Measurements from ENCODE around the gene MOSMO.
"Not testable (repeated sequence)": the region's sequence is repeated elsewhere in the genome, so short reads cannot be mapped to it uniquely, and the experiment has no call there.

The MOSMO gene

DNA sequence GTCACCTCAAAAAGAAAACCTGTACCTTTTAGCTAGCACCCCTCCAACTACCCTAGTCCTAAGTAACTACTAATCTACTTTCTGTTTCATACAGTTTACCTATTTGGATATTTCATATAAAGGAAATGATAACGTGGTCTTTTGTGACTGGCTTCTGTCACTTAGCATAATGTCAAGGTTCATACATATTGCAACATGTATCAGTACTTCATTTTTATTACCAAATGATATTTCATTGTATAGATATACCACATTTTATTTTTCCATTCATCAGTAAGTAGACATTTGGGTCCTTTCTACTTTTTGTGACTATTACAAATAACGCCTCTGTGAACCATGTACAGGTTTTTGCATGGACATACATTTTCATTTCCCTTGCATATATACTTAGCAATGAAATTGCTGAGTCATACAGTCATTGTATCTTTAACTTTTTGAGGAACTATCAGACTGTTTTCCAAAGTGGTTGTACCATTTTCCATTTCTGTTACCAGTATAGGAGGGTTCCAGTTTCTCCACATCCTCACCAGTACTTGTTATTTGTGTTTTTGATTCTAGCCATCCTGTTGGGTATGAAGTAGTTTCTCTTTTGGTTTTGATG is 23.7 kb downstream of the MOSMO start:
- H3K27ac Mint-ChIP-seq = peak overlapping the region in 1 of 2 donors; percentile 25
- DNase-seq = no peak
- no peak for ATAC-seq (replicated peaks)
- no peaks in the 10 kb centered on the region for H3K9me3 Mint-ChIP-seq
- H3K27me3 Mint-ChIP-seq = no peaks in the 10 kb centered on the region
- peaks cover 10 to 24% of the 10 kb centered on the region in 2 donors for H3K4me1 Mint-ChIP-seq (ENCODE audit: low read depth in 2 of 2)
- H3K36me3 Mint-ChIP-seq (ENCODE audit: insufficient read depth) = no peaks in the 10 kb centered on the region
- H3K4me3 Mint-ChIP-seq = no peak overlapping the region

DNA sequence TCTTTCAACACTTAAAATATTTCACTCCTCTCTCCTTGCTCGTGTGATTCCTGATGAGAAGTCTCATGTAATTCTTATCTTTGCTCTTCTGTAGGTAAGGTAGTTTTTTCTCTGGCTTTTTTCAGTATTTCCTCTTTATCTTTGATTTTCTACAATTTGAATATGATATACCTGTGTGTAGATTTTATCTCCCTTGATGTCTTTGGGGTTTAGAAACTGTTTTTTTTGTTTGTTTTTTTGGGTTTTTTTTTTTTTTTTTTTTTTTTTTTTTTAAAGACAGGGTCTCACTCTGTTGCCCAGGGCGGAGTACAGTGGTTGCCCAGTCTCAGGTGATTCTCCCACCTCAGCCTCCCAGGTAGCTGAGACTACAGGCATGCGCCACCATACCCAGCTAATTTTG is 26.6 kb downstream of the MOSMO start:
- Mint-ChIP-seq H3K9me3 (no peaks in the 10 kb centered on the region), H3K36me3 (ENCODE audit: insufficient read depth) (no peaks in the 10 kb centered on the region), H3K4me1 (ENCODE audit: low read depth in 2 of 2) (peaks cover 10 to 25% of the 10 kb centered on the region in 2 donors), H3K4me3 (no peak overlapping the region), H3K27ac (no peak overlapping the region), H3K27me3 (no peaks in the 10 kb centered on the region)
- ATAC-seq (replicated peaks) (no peak), DNase-seq (no peak)

GRCh38 chr16:22035153-22035552 is 27.2 kb downstream of the MOSMO start:
- Mint-ChIP-seq H3K9me3 (no peaks in the 10 kb centered on the region), H3K36me3 (ENCODE audit: insufficient read depth) (no peaks in the 10 kb centered on the region), H3K27ac (no peak overlapping the region), H3K4me1 (ENCODE audit: low read depth in 2 of 2) (peaks cover 8 to 20% of the 10 kb centered on the region in 2 donors), H3K4me3 (no peak overlapping the region), H3K27me3 (no peaks in the 10 kb centered on the region)
- DNase-seq (no peak), ATAC-seq (replicated peaks) (no peak)

GRCh38 chr16:22043882-22044281 is 36.0 kb downstream of the MOSMO start:
- ATAC-seq (replicated peaks); H3K4me3 Mint-ChIP-seq; H3K27me3 Mint-ChIP-seq; DNase-seq; H3K36me3 Mint-ChIP-seq (ENCODE audit: insufficient read depth); H3K4me1 Mint-ChIP-seq (ENCODE audit: low read depth in 2 of 2); H3K9me3 Mint-ChIP-seq; H3K27ac Mint-ChIP-seq: not testable (repeated sequence)

- H3K27ac Mint-ChIP-seq; H3K9me3 Mint-ChIP-seq; H3K36me3 Mint-ChIP-seq (ENCODE audit: insufficient read depth); H3K27me3 Mint-ChIP-seq; H3K4me1 Mint-ChIP-seq (ENCODE audit: low read depth in 2 of 2); H3K4me3 Mint-ChIP-seq; ATAC-seq (replicated peaks); DNase-seq: not testable (repeated sequence)
Observed at GRCh38 chr16:22045888-22046287, 38.0 kb downstream of the MOSMO start.

- H3K27me3 Mint-ChIP-seq = no peaks in the 10 kb centered on the region
- no peak overlapping the region for H3K27ac Mint-ChIP-seq
- DNase-seq (no peak), ATAC-seq (replicated peaks) (no peak)
- peaks cover 10 to 23% of the 10 kb centered on the region in 2 donors for H3K4me1 Mint-ChIP-seq (ENCODE audit: low read depth in 2 of 2)
- H3K36me3 Mint-ChIP-seq (ENCODE audit: insufficient read depth) = peaks cover 4% of the 10 kb centered on the region
- no peaks in the 10 kb centered on the region for H3K9me3 Mint-ChIP-seq
- H3K4me3 Mint-ChIP-seq = no peak overlapping the region
Observed at GRCh38 chr16:22050963-22051362, 43.1 kb downstream of the MOSMO start.

- DNase-seq = no peak
- Mint-ChIP-seq H3K27ac (no peak overlapping the region), H3K27me3 (no peaks in the 10 kb centered on the region), H3K4me3 (no peak overlapping the region), H3K36me3 (ENCODE audit: insufficient read depth) (peaks cover 4% of the 10 kb centered on the region), H3K9me3 (no peaks in the 10 kb centered on the region), H3K4me1 (ENCODE audit: low read depth in 2 of 2) (peaks cover 10 to 30% of the 10 kb centered on the region in 2 donors)
- ATAC-seq (replicated peaks) = no peak
Observed at GRCh38 chr16:22052980-22053379, 45.1 kb downstream of the MOSMO start.

GRCh38 chr16:22053921-22054341 is 46.0 kb downstream of the MOSMO start:
- ATAC-seq (replicated peaks) (no peak), DNase-seq (no peak)
- H3K27ac Mint-ChIP-seq = no peak overlapping the region
- H3K4me3 Mint-ChIP-seq = no peak overlapping the region
- H3K4me1 Mint-ChIP-seq (ENCODE audit: low read depth in 2 of 2) = peaks cover 14 to 36% of the 10 kb centered on the region in 2 donors
- peaks cover 4% of the 10 kb centered on the region for H3K36me3 Mint-ChIP-seq (ENCODE audit: insufficient read depth)
- H3K27me3 Mint-ChIP-seq = no peaks in the 10 kb centered on the region
- H3K9me3 Mint-ChIP-seq = no peaks in the 10 kb centered on the region

DNA sequence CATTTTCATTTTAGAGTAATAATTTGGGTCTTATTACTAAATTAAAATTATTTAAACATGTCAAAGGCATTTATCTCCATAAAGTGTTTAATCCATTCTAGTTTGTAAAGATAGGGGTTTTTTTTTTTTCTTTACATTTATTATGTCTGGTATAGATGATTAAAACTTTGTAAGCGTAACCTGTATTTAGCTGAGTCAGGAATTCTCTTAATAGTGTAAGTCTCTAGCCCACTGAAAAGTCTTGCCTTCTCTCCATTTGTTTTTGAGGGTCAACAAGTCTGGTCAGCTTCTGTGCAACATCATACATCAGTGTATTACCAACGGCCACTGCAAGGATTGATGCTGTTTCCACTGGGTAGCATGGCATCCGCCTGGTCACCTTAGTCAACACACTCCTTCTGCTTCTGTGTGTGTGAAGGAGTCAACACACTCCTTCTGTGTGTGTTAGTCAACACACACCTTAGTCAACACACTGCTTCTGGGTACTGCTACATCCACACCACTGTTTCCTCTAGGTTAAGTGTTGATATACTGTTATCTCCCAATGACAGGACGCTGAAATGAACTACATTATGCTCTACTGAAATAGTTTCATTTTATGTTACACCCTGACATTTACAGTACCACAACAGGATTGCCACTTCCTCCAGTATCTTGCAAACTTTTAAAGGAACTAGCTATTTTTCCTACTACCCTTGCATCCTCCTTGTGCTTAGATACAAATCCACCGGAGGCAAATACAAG is 47.1 kb downstream of the MOSMO start:
- Mint-ChIP-seq H3K4me3 (no peak overlapping the region), H3K4me1 (ENCODE audit: low read depth in 2 of 2) (peaks cover 17 to 33% of the 10 kb centered on the region in 2 donors), H3K27ac (peak overlapping the region in 1 of 2 donors; percentile 38), H3K27me3 (no peaks in the 10 kb centered on the region), H3K36me3 (ENCODE audit: insufficient read depth) (peaks cover 4% of the 10 kb centered on the region), H3K9me3 (no peaks in the 10 kb centered on the region)
- DNase-seq (no peak), ATAC-seq (replicated peaks) (no peak)

DNA sequence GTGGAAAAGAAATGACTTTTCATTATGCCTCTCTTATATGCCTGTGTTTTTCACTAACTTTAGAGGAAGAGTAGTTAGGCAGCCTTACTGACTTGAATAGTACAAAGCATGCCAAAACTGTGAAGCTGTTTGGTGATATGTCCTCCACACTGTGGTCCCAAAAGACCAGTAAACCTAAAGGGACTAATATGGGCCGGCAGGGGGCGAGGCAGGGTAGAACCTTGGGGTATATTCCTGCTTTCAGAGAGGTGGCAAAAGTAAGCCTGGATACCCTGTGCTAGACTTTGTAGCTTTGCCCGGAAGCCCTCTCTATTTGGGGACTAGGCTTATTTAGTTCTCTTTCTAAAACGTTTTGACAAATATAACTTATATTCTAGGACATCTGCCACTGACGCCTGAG is 48.0 kb downstream of the MOSMO start:
- Mint-ChIP-seq H3K36me3 (ENCODE audit: insufficient read depth) (peaks cover 4% of the 10 kb centered on the region), H3K9me3 (no peaks in the 10 kb centered on the region), H3K4me1 (ENCODE audit: low read depth in 2 of 2) (peaks cover 17 to 33% of the 10 kb centered on the region in 2 donors), H3K27me3 (no peaks in the 10 kb centered on the region), H3K27ac (no peak overlapping the region), H3K4me3 (no peak overlapping the region)
- no peak for DNase-seq
- ATAC-seq (replicated peaks) = no peak

DNA sequence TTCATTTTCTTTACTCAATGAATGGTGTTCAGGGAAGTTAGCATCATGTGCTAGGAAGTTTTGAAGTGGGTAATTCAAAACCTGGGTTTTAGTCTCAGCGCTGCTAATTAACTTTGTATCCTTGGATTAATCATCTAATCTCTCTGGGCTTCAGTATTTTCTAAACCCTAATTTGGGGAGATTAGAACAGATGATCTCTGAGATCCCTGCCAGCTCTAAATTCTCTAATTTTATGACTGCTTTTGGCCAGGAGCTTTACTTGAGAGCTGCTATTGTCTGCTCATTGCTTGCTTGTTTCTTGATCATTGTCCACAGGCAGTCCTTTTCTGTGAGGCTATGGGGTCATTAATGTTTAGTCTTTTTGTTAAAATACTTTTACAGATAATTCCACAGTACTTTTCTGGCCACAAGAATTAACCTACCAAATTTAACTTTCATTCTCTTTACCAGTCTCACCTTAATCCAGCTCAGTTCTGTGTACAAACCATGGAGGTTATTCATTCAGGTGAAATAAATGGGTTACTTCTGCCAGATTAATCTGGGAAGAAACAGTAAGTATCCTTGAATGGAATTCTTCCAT is 56.1 kb downstream of the MOSMO start:
- H3K4me3 Mint-ChIP-seq = no peak overlapping the region
- H3K9me3 Mint-ChIP-seq = no peaks in the 10 kb centered on the region
- H3K36me3 Mint-ChIP-seq (ENCODE audit: insufficient read depth) = no peaks in the 10 kb centered on the region
- DNase-seq (no peak), ATAC-seq (replicated peaks) (no peak)
- no peak overlapping the region for H3K27ac Mint-ChIP-seq
- peaks cover 5% of the 10 kb centered on the region in 2 donors for H3K4me1 Mint-ChIP-seq (ENCODE audit: low read depth in 2 of 2)
- H3K27me3 Mint-ChIP-seq = no peaks in the 10 kb centered on the region

DNA sequence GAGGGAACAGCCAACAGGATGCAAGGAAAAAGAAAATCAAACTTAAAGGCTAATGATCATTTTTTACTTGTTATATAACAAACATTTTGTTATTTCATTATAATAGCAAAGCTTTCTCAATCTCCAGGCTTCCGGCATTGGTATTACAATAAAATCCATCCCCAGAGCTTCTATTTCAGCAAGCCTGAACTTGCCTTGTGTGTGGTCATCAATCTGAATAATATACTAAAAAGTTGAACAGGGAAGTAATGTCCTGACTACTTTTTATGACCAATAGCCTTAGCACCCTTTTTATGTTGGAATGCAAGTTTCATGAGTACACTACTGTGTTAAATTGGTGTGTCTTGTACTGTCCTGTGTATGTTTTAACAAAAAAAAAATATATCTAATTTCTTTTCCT is 57.3 kb downstream of the MOSMO start:
- no peak for DNase-seq
- peaks cover 1 to 5% of the 10 kb centered on the region in 2 donors for H3K4me1 Mint-ChIP-seq (ENCODE audit: low read depth in 2 of 2)
- no peaks in the 10 kb centered on the region for H3K27me3 Mint-ChIP-seq
- no peaks in the 10 kb centered on the region for H3K9me3 Mint-ChIP-seq
- no peak for ATAC-seq (replicated peaks)
- H3K36me3 Mint-ChIP-seq (ENCODE audit: insufficient read depth) = no peaks in the 10 kb centered on the region
- H3K27ac Mint-ChIP-seq = no peak overlapping the region
- no peak overlapping the region for H3K4me3 Mint-ChIP-seq

DNA sequence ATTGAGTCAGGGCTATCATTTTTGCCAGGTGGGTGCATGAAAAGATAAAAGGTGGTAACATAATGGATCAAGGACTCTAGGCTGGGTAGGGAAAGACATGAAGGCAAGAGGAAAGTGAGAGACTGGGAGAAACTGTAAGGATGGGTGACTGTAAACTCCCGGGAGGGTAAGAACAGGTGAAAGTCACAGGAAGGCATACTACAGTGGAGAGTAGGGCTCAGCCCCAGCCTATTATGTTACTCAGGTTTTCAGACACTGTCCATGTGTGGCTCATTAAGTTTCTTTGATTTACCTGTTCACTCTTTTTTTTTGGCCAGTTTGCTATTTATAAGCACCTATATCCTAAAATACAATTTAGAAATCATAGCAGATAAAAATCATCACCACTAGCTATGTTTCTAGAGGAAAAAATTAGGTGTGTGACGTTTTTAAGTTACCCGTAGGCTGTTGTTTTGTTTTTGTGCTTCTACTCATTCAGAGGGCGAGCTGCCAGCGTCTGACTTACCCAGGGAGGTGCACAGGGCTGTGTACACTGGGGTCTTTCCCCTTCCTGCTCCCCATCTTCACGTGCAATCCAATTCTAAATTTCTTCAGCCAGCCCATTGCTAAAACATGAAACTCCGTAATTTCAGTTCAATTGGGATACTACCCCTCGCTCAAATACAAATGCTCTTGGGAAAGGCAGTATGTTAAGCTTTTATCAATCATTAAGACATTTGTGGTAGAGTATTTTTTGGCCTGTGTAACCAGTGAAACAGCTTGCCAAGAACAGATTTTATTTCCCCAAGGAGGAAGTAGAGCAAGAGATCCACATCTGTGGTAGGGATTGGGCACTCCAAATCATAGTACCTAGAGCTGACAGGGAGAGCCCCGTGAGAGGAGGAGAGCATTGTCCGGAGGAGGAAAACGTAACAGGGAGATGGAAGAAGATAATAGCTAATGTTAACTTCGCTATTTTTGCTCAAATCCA is 62.7 kb downstream of the MOSMO start:
- ATAC-seq (replicated peaks) = no peak
- DNase-seq = no peak
- no peaks in the 10 kb centered on the region for H3K36me3 Mint-ChIP-seq (ENCODE audit: insufficient read depth)
- H3K27ac Mint-ChIP-seq = no peak overlapping the region
- no peaks in the 10 kb centered on the region for H3K9me3 Mint-ChIP-seq
- H3K4me3 Mint-ChIP-seq = no peak overlapping the region
- H3K4me1 Mint-ChIP-seq (ENCODE audit: low read depth in 2 of 2) = peaks cover 0 to 6% of the 10 kb centered on the region in 2 donors
- no peaks in the 10 kb centered on the region for H3K27me3 Mint-ChIP-seq

All from effector memory CD8-positive, alpha-beta T cell (primary cell).